ENCODE results near the gene SLC6A3.

The SLC6A3 gene

GRCh38 chr5:1345876-1346626, 99.2 kb downstream of the SLC6A3 start:
- DNase-seq (ENCODE audit: low read depth): no peak

DNA sequence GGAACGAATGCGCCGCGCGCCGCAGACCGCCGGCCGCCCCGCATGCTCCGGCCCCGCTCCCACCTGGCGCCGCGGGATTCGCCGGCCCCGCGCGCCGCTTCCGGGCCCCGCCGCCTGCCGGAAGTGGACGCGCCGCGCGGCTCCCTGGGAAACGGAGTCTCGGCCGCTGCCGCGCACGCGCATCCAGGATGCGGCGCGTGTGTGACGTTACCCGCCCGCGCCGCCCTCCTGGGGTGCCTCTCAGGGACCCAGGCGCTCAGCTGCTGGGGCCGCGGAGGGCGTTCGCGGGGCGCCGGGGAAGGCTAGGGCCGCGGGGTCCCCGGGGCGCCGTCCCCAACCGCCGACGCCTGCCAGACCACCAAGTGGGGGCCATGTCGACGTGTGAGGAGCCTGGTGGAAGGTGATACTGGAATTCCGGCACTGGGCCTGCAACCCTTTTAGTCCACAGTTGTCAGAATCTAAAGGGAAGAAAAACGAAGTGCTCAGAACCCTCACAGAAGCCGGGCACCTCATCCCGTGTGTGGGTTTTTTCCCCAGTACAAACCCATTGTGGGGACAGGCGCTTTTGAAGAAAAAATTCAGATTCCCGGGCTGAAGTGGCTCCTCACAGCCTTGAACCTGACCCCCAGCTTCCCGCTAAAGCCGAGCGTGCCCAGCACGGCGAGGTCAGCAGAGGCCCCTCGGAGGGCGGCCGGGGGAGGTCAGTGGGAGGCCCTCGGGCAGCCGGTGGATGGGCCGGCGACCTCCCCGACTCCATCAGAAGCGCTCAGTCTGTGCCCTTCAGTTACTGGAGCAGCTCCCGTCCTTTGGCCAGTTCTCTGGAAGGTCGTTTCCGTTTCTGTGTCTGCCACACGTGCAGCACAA, 100.0 kb downstream of the SLC6A3 start, which contains the start of gene CLPTM1L:
Gene CLPTM1L, minus strand, starts transcription at position 125 of the 864 bp plus-strand sequence. CDS start 258 bp downstream, outside the sequence.
- DNase-seq (ENCODE audit: low read depth): peak; percentile 84

GRCh38 chr5:1343931-1344901, 101.0 kb downstream of the SLC6A3 start:
- no peak for DNase-seq (ENCODE audit: low read depth)

DNA sequence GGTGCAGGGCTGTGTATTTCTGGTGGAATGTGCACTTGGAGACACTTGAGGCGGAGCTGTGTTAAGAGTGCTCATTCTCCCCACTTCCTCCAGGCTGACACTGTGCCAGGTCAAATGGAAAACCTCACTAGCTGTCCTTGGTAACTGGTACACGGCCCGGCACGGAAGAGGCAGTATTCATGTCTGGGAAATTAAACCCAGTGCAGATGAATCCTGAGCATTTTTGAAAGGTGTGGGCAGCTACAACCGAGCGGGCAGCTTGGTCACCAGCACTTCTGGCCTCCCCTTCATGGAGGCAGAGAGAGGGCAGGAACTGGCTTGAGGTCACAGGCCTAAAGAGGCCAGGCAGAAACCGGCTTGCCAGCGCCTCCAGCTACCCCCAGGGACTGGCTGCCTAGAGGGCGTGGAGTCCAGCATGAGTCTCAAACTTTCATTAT, 101.9 kb downstream of the SLC6A3 start:
- no peak for DNase-seq (ENCODE audit: low read depth)

Data from activated T-cell treated with anti-CD3 and anti-CD28 coated beads for 1 hour (primary cell).